Loucy (cell line): ENCODE data around the gene KLRD1.
"Not testable (repeated sequence)": the region's sequence is repeated elsewhere in the genome, so short reads cannot be mapped to it uniquely, and the experiment has no call there.

Experiments
- H2AFZ ChIP-seq: fragments of 200-600 bp; sonication (generic); 2 replicates; pipeline ENCODE4 v1.6.0; 2016; ENCODE audit warnings: antibody characterized with exemption, mild to moderate bottlenecking, low read length, moderate library complexity
- H3F3A ChIP-seq: fragments of 200-600 bp; 2 replicates; pipeline ENCODE4 v1.6.0; 2016; ENCODE audit warnings: antibody characterized with exemption, low read depth, mild to moderate bottlenecking
- H3K27me3 ChIP-seq: fragments of 200-600 bp; sonication (generic); 2 replicates; pipeline ENCODE4 v1.6.1; 2014; ENCODE audit warnings: low read length, mild to moderate bottlenecking; ENCODE audit not compliant: insufficient read depth, poor library complexity, severe bottlenecking
- H3K36me3 ChIP-seq: fragments of 200-600 bp; sonication (generic); 2 replicates; pipeline ENCODE4 v1.6.1; 2016; ENCODE audit warnings: low read length; ENCODE audit not compliant: insufficient read depth
- H3K4me1 ChIP-seq: fragments of 200-600 bp; sonication (generic); 2 replicates; pipeline ENCODE4 v1.5.1; 2014; ENCODE audit warnings: low read length, mild to moderate bottlenecking; ENCODE audit not compliant: insufficient read depth, poor library complexity, severe bottlenecking
- H3K4me2 ChIP-seq: fragments of 200-600 bp; sonication (generic); 2 replicates; pipeline ENCODE4 v1.6.0; 2014; ENCODE audit warnings: antibody characterized with exemption, low read length, low read depth, mild to moderate bottlenecking; ENCODE audit not compliant: poor library complexity, severe bottlenecking
- H3K4me3 ChIP-seq: fragments of 200-600 bp; sonication (generic); 2 replicates; pipeline ENCODE4 v1.5.1; 2014; ENCODE audit warnings: low read length, mild to moderate bottlenecking, mixed read lengths; ENCODE audit not compliant: poor library complexity, severe bottlenecking
- H3K79me2 ChIP-seq: fragments of 200-600 bp; sonication (generic); 2 replicates; pipeline ENCODE4 v1.6.1; 2014; ENCODE audit warnings: low read length; ENCODE audit not compliant: insufficient read depth
- H3K9ac ChIP-seq: fragments of 200-600 bp; sonication (generic); 2 replicates; pipeline ENCODE4 v1.6.0; 2014; ENCODE audit warnings: mild to moderate bottlenecking, low read depth, low read length, moderate library complexity; ENCODE audit not compliant: poor library complexity, severe bottlenecking
- H3K9me2 ChIP-seq: fragments of 200-600 bp; sonication (generic); replicated peaks from 2 replicates; pipeline ENCODE4 v1.6.1; 2016; ENCODE audit warnings: low read depth, low read length, mixed read lengths
- H3K9me3 ChIP-seq: fragments of 200-600 bp; sonication (generic); 2 replicates; pipeline ENCODE4 v1.6.1; 2014; ENCODE audit warnings: mild to moderate bottlenecking, antibody characterized with exemption, low read length, low read depth; ENCODE audit not compliant: insufficient read depth
- H4K20me1 ChIP-seq: fragments of 200-600 bp; sonication (generic); 2 replicates; pipeline ENCODE4 v1.6.0; 2014; ENCODE audit warnings: antibody characterized with exemption, low read length, mild to moderate bottlenecking; ENCODE audit not compliant: insufficient read depth, poor library complexity, severe bottlenecking
- EZH2phosphoT487 ChIP-seq: fragments of 200-600 bp; IDR thresholded peaks from 2 replicates; pipeline ENCODE4 v1.6.1; 2018; ENCODE audit warnings: antibody characterized with exemption, mild to moderate bottlenecking, moderate library complexity, borderline replicate concordance
- TF ChIP-seq, protein P1 (sequence below): fragments of 200-600 bp; sonication (generic); conservative IDR thresholded peaks from 2 replicates; pipeline ENCODE4 v1.5.1; 2014; ENCODE audit warnings: mild to moderate bottlenecking, antibody characterized with exemption, low read length

The KLRD1 gene

DNA sequence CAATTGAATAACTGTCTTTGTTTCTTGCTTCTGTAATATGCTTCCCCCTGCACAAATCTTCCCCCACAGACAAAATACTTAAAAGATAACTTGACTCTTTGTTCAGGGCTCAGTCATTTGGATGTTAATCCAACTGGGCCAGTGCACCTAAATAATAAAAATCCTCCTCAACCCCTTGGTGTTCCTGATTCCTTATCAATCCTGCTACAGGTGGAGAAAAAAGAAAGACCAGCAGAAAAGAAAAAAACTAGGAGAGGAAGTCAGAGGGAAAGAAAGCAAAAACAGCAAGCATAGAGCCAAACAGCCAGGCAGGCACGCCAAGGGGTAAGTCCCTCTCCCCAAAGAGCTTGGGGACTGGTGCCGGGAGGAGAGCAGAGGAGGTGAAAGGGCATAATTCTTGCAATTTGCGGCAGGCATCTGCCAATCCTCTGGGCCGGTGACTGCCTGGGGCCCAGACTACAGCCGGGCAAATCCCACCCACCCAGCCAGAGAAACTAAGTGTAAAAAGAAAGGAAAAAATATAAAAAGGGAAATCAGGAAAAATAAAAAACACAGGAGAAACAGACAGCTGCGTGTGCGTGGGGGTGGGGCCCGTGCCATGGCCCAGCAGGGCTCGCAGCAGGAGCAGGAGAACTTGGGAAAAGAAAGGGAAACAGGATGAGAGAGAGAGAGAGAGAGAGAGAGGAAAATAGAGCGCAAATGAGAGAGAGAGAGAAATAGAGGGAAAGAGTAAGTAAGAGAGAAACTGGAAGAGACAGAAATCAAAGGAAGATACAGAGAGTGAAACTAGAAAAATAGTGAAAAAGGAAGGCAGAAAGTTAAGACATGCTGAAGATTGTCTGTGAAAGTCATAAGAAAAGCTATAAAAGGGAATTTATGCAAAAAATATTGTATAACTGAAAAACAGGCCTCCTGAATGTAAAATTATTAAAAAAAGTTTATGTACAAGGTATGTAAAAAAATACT is 60.8 kb downstream of the KLRD1 start:
- H3K9me3 ChIP-seq: no peaks in the 10 kb centered on the region
- H3K9me2 ChIP-seq: no peaks in the 10 kb centered on the region
- H3F3A ChIP-seq: no peaks in the 10 kb centered on the region
- no peak overlapping the region for H3K9ac ChIP-seq
- H3K4me3 ChIP-seq: no peak overlapping the region
- TF ChIP-seq, protein P1, sequence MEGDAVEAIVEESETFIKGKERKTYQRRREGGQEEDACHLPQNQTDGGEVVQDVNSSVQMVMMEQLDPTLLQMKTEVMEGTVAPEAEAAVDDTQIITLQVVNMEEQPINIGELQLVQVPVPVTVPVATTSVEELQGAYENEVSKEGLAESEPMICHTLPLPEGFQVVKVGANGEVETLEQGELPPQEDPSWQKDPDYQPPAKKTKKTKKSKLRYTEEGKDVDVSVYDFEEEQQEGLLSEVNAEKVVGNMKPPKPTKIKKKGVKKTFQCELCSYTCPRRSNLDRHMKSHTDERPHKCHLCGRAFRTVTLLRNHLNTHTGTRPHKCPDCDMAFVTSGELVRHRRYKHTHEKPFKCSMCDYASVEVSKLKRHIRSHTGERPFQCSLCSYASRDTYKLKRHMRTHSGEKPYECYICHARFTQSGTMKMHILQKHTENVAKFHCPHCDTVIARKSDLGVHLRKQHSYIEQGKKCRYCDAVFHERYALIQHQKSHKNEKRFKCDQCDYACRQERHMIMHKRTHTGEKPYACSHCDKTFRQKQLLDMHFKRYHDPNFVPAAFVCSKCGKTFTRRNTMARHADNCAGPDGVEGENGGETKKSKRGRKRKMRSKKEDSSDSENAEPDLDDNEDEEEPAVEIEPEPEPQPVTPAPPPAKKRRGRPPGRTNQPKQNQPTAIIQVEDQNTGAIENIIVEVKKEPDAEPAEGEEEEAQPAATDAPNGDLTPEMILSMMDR: no peak
- no peak for TF ChIP-seq EZH2phosphoT487
- no peak overlapping the region for H3K4me2 ChIP-seq
- no peaks in the 10 kb centered on the region for H3K79me2 ChIP-seq
- peaks cover 42% of the 10 kb centered on the region for H3K4me1 ChIP-seq
- no peaks in the 10 kb centered on the region for H3K27me3 ChIP-seq
- no peaks in the 10 kb centered on the region for H3K36me3 ChIP-seq
- H2AFZ ChIP-seq: no peak overlapping the region
- no peaks in the 10 kb centered on the region for H4K20me1 ChIP-seq

DNA sequence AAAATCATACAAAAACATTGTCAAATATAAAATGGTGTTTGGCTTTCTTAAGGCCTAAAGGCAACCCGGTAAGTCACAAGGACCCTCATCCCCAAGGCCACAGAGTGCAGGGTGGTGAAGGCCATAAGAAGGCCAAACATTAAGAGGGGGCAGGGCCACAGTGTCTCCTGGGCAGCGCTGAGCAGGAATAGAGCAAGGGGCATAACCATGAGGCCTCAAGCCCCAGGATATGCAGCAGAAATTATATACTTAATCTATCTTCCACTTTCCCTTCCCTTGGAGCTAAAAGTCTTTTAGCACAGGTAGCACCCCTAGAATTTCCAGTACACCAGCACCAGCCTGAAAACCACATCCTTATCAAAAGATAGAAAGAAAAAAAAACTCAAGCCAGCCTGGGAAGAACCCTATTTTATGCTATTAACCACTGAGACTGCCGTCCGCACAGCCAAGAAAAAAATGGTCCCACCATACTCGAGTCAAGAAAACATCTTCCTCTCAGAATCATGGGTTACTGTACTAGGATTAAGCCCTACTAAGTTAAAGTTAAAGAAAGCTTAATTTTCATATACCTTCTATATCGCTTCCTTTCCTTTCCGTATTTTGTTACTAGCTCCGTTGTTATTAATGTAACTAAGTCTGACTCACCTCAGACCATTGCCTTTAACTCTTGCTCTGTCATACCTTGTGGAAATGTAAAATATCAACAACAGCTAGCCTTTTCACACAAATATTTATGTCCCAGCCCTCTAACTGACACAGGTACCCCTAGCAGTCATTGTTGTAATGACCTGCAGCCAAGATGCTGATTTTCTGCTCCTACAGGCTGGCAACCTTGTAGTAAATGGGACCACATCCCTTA is 62.1 kb downstream of the KLRD1 start:
- Histone ChIP-seq H3K36me3 (no peaks in the 10 kb centered on the region), H3F3A (no peaks in the 10 kb centered on the region), H3K27me3 (no peaks in the 10 kb centered on the region), H3K4me1 (peaks cover 37% of the 10 kb centered on the region), H3K4me2 (no peak overlapping the region), H2AFZ (no peak overlapping the region), H3K9me2 (no peaks in the 10 kb centered on the region), H3K79me2 (no peaks in the 10 kb centered on the region), H4K20me1 (no peaks in the 10 kb centered on the region), H3K9ac (no peak overlapping the region), H3K9me3 (no peaks in the 10 kb centered on the region), H3K4me3 (no peak overlapping the region)
- no peak for TF ChIP-seq EZH2phosphoT487
- TF ChIP-seq, protein P1: no peak

DNA sequence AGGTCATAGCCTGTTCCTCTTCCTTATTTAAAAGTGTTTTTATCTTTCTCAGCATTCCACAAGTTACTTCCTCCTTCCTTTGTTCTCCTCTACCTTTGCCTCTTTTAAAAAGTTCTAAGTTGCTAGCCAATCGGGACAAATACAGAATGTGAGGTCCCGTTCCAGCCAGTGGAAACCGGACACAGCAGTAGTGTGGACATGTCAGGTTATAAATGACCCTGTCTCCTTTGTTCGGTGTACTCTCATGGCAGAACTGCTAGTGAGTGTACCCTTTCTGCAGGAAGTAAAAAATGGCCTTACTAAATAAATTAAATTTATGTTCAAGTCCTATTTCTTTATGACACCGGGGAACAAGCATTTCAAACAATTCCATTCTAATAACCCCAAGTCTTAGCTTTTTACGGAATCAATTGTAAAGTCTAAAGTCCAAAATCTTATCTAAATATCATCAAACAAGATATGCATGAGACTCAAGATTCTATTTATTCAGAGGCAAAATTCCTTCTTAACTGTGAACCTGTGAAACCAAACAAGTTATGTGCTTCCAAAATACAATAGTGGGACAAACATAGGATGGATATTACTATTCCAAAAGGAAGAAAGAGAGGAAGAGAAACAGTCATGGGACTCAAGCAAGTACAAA is 64.3 kb downstream of the KLRD1 start:
- not testable (repeated sequence) for H3K9me2 ChIP-seq, H3K27me3 ChIP-seq

More for the DNA sequence above, 64.3 kb downstream of the KLRD1 start:
- H3K9me3 ChIP-seq, H3F3A ChIP-seq, H4K20me1 ChIP-seq, H2AFZ ChIP-seq, H3K79me2 ChIP-seq, H3K36me3 ChIP-seq, H3K4me3 ChIP-seq: not testable (repeated sequence)
- Histone ChIP-seq H3K4me2 (peak overlapping the region; percentile 45), H3K9ac (peak overlapping the region; percentile 51), H3K4me1 (peaks cover 26% of the 10 kb centered on the region)
